GM18526 (cell line): ENCODE measurements around the gene CRYBA2.

Experiments used
- POLR2A ChIP-seq: IDR thresholded peaks from 3 replicates; pipeline ENCODE4 v1.6.1; 2011; ENCODE audit not compliant: insufficient read length; ENCODE audit errors: extremely low read depth

The CRYBA2 gene

DNA sequence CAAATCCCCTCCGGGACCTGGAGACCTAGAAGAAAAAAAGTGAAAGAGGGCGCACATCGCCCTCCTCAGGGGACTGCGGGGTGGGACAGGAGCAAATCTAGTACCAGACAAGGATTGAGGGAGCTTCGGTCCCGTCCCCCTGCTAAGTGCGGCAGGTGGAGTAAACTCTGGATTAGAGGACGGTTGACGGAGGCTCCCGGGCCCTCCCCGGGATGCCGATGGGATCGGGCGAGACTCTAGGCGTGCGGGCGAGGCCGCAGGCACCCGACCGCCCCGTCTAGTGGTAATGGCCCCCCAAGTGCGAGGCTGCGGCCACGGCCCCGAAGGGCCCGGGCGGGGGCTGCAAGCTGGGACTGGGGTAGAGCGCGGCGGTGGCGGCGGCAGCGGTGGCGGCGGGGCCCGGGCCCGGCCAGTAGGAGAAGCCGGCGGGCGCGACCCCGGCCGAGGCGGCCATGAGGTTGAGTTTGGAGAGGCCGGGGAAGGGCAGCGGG lies 11.8 kb downstream of the CRYBA2 start:
- no peak for TF ChIP-seq POLR2A

DNA sequence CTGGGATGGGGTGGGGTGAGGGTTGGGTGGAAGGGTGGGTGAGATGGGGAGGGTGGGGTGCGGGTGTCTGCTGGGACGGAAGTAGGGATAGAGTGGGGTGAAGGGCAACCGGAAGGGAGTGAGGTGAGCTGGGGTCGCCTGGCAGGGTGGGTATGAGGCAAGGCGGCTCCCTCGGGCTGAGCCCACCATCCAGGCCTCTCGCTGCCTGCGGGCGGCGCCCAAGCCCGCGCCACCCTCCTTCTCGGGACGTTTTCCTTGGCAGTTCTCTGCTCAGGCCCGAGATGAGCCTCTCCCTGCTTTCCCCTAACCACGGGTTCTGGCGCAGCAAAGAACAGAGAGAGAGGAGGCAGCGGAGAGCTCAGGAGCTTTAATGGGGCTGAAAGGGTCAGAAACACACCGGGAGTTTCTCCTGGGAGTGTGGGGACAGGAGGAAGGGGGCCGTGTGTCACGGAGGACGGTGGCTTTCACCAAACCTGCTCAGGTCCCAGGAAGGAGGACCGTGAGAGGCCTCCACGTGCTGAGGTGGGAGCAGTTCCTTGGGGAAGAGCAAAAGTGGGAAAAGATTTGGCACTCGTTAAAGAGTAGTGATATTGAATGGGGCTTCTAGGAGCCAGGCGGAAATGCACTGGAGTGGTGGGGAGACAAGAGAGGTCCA lies 12.4 kb downstream of the CRYBA2 start:
- TF ChIP-seq POLR2A = no peak

DNA sequence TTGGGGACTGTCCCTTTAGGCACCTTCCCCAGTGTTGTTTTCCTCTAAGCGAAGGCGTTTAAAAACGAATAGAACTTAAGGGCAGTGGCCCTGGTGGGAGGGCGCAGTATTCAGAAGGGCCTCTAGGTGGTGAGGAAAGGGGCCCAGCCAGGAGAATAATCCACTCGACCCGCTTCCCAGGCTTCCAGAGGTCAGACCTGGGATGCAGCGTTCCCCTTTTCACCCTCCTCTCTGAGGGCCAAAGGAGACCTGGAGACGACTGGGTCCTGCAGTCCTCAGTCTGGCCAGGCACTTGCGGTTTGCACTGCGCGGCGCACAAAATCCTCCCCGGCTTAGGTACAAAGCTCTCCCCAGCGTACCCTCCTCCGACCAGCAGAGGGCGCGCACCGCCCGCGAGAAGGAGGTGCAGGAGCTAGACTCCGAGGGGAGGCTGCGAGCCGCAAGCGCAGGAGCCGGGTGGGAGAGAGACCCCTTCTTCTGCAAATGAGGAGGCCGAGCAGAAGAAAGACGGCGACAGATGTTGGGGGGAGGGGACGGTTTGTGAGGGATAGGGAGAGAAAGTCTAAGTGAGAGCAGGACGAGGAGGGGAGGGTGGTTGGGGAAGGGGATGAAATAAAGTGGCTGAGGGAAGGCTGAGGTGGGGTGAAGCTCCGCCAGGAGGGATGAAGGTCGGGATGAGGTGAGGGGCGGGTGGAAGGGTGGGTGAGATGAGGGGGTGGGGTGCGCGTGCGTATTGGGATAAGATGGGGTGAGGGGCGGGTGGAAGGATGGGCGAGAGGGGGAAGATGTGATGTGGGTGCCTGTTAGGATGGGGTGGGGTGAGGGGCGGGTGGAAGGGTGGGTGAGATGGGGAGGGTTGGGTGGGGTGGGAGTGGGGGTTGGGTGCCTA lies 13.1 kb downstream of the CRYBA2 start:
- no peak for TF ChIP-seq POLR2A

DNA sequence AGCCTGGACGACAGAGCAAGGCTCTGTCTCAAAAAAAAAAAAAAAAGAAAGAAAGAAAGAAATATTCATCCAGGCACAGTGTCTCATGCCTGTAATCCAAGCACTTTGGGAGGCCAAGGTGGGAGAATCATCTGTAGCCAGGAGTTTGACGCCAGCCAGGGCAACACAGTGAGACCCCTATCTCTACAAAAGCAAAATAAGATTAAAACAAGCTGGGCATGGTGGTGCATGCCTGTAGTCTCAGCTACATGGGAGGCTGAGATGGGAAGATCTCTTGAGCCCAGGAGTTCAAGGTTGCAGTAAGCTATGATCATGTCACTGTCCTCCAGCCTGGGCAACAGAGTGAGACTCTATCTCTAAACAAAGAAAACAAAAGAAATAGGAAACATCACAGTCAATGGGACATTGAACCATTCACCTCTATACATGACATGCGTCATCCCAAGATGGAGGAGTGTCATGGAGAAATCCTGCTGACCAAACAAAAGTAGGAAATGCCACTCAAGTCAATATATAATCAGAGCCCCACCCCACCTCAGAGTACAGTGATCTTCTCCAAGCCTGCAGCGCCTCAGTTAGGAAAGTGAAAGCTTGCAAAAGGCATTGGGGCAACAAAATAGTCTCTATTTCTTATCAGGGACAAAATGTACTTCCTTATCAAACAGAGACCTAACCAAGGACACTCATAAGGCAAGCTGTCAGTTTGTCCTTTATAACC lies 18.0 kb downstream of the CRYBA2 start:
- TF ChIP-seq POLR2A = no peak

DNA sequence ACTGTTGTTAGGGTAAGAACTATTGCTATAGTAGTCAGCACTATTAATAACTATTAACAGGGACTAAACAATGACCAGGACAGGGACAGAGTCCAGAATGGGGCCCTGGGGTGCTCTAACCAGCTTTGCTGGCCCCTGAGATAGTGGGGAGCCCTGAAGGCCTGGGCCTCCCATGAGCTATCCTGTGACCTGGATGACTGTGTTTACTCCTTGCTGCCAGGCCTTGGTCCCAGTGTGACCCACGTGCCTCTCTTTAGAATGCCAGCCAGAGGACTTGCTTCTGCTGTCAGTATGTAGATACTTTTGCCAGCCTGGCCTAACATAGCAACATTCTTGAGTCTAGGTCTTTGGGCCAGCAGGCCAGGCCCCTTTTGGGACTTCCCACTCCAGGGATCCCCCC lies 22.3 kb downstream of the CRYBA2 start:
- no peak for TF ChIP-seq POLR2A

DNA sequence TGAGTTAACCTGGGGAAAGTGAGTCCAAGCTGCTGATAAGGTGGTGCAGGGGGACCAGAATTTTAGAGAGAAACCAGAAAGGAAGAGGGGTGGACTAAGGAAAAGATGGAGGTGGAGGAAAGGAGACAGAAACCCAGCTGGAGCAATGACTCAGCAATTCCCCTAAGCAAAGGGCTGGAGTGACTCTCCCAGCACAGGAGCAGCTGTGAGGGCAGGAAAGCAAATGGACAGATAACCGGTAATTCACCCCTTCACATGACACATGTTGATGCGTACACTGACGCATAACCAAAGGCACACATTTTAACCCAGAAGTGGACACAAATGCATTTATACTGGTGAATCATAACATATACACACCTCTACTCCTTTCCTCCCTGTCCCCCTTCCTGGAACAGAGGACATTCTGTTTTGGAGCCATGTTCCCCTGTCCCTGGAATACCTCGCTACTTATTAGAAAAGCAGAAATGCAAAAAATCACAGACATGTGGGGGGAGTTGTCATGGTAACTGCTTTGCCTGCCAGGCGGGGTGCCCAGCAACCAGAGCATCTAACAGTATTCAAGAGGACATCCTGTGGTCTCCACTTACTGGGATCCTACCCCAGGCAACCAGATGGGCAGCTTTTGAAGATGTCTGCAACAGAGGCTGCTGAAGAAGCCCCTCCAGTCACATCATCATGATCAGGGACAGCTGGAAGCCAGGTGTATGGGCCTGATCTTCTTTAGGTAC lies 29.0 kb downstream of the CRYBA2 start:
- no peak for TF ChIP-seq POLR2A

DNA sequence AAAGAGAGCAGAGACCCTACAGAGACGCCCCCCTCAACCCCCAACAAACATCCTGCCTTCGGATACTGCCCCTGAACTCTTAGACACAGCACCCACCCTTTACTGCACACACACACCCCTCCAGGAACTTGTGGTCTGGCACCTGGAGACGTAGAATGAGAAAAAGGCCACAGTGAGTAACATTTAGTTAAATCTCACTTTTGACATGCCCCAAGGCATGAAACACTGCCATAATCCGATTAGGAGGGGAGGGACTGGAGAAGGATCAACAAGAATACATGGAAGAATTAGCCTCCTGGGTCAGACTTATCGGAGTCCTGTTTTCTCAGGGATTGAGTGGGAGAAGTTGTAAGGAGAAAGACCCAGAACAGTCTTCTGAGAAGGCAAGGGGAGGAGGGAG lies 29.6 kb downstream of the CRYBA2 start:
- TF ChIP-seq POLR2A = no peak

DNA sequence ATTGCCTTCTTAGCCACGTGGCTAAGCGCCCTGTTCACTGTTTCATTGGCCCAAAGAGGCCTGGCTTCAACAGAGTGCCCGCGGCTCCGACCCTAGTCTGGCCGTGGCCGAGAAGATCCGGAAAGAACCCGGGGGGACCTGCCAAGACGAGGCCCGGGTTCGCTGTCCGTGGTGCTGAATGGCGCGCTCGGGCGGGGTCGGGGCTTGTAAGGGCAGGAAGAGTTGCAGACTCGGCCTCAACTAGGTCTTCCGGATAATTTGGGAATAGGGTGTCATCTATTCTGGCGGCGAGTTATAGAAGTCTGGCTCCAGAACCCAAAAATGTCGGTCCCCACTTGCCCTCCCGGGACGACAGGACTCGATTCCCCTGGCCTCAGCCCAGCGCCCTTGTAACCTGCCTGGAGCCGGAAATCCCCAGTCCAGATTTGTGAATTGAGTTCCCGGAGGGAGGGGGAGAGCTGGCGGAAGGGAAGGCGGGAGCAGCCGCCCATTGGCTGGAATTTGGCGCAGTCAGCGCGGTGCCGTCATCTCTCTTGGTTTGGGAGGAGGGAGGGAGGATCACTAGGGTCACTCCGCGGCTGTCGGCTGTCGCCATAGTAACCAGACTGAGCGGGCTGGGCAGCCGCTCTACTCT lies 30.2 kb downstream of the CRYBA2 start:
- TF ChIP-seq POLR2A = no peak

DNA sequence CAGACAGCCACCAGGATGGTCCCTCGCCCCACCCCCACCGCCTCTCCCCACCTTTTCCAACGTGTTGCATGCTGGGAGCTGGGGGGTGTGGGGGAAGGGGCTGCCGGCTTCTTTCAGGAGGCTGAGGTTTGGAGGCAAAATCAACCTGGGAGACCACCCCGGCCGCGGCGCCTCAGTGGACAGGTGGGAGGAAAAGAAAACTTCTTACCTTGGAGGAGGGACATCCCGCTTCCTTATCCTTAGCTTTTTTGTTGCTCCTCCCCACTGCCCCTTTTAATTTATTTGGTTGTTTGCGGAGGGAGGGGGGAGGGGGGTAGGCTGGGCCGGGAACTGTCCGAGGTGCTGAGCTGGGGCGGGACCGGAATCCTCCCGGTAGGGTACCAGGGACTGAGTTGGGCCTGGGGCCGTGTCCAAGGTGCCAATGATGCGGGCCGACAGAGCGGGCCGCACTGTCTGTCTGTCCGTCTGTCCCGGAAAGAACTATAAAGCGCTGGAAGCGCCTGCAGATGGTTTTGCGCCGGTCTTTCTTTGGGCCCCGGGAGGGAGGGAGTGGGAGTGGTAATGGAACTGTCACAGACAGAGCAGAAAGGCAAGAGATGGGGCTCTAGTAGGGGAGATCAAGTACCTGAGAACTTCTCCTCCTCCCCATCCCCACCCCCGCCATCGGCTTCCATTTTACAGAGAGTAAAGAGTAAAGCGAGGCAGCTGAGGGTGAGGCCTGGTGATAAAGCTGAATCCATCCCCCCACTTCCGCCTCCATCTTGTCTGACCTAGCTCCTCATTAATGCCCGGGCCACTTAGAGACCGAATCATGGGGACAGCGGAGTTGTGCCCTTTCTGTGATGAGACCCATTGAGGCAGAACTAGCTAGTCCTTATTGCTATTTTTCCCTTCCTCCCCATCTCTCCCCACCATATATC lies 31.3 kb downstream of the CRYBA2 start:
- no peak for TF ChIP-seq POLR2A

DNA sequence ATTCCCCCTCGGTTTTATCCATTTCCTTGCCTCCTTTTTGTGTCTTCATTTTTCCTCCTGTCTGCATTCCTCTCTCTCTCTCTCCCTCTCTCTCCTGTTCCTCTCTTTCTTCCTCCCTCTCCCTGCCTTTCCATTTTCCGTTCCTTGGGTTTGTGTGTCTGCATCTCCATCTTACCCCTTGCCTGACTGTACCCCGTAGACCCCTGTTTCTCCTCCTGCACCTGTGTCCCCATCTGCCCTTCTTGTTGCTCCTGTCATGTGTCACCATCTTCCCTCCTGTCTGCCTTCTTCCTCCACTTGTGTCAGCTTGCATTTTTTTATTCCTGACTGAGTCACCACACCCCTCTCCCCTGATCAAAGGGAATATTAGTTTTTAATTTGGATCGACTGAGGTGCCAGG lies 32.0 kb downstream of the CRYBA2 start:
- no peak for TF ChIP-seq POLR2A

DNA sequence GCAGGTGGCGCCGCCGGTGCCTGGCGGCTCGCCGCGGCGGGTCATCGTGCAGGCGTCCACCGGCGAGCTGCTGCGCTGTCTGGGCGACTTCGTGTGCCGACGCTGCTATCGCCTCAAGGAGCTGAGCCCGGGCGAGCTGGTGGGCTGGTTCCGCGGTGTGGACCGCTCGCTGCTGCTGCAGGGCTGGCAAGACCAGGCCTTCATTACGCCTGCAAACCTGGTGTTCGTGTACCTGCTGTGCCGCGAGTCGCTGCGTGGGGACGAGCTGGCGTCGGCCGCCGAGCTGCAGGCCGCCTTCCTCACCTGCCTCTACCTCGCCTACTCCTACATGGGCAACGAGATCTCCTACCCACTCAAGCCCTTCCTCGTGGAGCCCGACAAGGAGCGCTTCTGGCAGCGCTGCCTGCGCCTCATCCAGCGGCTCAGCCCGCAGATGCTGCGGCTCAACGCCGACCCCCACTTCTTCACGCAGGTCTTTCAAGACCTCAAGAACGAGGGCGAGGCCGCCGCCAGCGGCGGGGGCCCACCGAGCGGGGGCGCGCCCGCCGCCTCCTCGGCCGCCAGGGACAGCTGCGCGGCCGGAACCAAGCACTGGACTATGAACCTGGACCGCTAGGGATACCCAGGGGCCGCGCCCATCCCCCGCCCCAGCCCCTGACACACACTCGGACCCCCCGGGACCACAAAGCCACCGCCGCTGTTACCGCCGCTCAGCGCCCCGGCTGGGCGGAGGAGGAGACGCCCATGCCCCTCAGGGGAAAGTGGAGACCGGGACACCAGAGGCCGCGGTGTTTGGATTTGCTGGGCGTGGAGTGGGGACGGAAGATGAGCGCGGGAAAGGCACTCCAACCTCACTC lies 32.7 kb downstream of the CRYBA2 start:
- TF ChIP-seq POLR2A = no peak

DNA sequence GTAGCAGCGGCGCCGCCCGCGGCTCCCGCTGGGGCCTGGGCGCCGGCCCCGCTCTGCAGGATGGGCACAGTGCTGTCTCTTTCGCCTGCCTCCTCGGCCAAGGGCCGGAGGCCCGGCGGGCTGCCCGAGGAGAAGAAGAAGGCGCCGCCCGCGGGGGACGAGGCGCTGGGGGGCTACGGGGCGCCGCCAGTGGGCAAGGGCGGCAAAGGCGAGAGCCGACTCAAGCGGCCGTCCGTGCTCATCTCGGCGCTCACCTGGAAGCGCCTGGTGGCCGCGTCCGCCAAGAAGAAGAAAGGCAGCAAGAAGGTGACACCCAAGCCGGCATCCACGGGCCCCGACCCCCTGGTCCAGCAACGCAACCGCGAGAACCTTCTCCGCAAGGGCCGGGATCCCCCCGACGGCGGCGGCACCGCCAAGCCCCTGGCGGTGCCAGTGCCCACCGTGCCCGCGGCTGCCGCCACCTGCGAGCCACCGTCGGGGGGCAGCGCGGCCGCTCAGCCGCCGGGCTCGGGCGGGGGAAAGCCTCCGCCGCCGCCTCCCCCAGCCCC lies 33.4 kb downstream of the CRYBA2 start:
- TF ChIP-seq POLR2A = no peak
